ENCODE data around the gene CCNL2. TPM values are rescaled to one million over a fixed set of nuclear protein-coding genes. Genes with fewer than 3 reads are reported as not detected.
"Not testable (repeated sequence)": the region's sequence is repeated elsewhere in the genome, so short reads cannot be mapped to it uniquely, and the experiment has no call there.

CCNL2 gene
- total RNA-seq, 2 experiments from 2014 or later: 274 to 281 TPM

GRCh38 chr1:1406101-1406820 lies 7.1 kb upstream of the CCNL2 start:
- Histone ChIP-seq H3K9me3 (ENCODE audit: control insufficient read depth in 1 of 2, insufficient read depth in 1 of 2, low read length in 2 of 2) (no peaks in the 10 kb centered on the region), H3K36me3 (ENCODE audit: insufficient read depth, low read length) (peaks cover 46% of the 10 kb centered on the region), H3K4me1 (ENCODE audit: insufficient read depth, low read length) (peaks cover 50% of the 10 kb centered on the region), H3K27ac (ENCODE audit: low read depth in 1 of 2, low read length in 2 of 2) (peak overlapping the region; percentile 80 to 88), H3K4me3 (ENCODE audit: low read length) (peak overlapping the region; percentile 92), H3K27me3 (ENCODE audit: control insufficient read depth in 1 of 2, insufficient read depth in 2 of 2, low read length in 2 of 2) (no peaks in the 10 kb centered on the region)
- Mint-ChIP-seq H3K9me3 (no peaks in the 10 kb centered on the region), H3K27ac (peak overlapping the region; percentile 91), H3K36me3 (ENCODE audit: low read depth) (peaks cover 51% of the 10 kb centered on the region), H3K4me1 (ENCODE audit: low read depth) (peaks cover 39% of the 10 kb centered on the region), H3K4me3 (peak overlapping the region; percentile 94), H3K27me3 (no peaks in the 10 kb centered on the region)
- ATAC-seq (ENCODE audit: poor library complexity): no peak
- intact Hi-C loops (cut with DNase I, micrococcal nuclease): loop anchor here in 1 of 2 experiments (2.0 kb wide), 2 partner anchors 31 to 289 kb away; partner anchors contain the start of genes AURKAIP1 and C1orf159
- CTCF ChIA-PET: interaction anchor here (2.4 kb wide), 1 partner anchor 31 kb away, joined by 7 read pairs; the partner anchor contains the start of gene AURKAIP1
- POLR2A ChIA-PET: interaction anchor here (0.6 to 5.3 kb wide), 4 partner anchors 31 to 392 kb away, joined by 3 to 39 read pairs (median 7); partner anchors contain the start of genes AURKAIP1 and MIB2
- peak in 1 of 14 experiments; percentile 46 for DNase-seq
- TF ChIP-seq CTCF (IDR thresholded peaks at IDR 0.05): no peak

- Mint-ChIP-seq H3K9me3 (no peaks in the 10 kb centered on the region), H3K4me1 (ENCODE audit: low read depth) (peaks cover 50% of the 10 kb centered on the region), H3K4me3 (peak overlapping the region; percentile 94), H3K27me3 (no peaks in the 10 kb centered on the region), H3K36me3 (ENCODE audit: low read depth) (peaks cover 68% of the 10 kb centered on the region), H3K27ac (peak overlapping the region; percentile 78)
- Histone ChIP-seq H3K9me3 (ENCODE audit: control insufficient read depth in 1 of 2, insufficient read depth in 1 of 2, low read length in 2 of 2) (no peaks in the 10 kb centered on the region), H3K4me3 (ENCODE audit: low read length) (no peak overlapping the region), H3K27ac (ENCODE audit: low read depth in 1 of 2, low read length in 2 of 2) (no peak overlapping the region), H3K36me3 (ENCODE audit: insufficient read depth, low read length) (peaks cover 56% of the 10 kb centered on the region), H3K27me3 (ENCODE audit: control insufficient read depth in 1 of 2, insufficient read depth in 2 of 2, low read length in 2 of 2) (no peaks in the 10 kb centered on the region), H3K4me1 (ENCODE audit: insufficient read depth, low read length) (peaks cover 61% of the 10 kb centered on the region)
- no peak for TF ChIP-seq CTCF (IDR thresholded peaks at IDR 0.05)
- DNase-seq (no peak), ATAC-seq (ENCODE audit: poor library complexity) (no peak)
- ChIA-PET POLR2A (no interaction called here), CTCF (interaction anchor here (0.7 to 1.4 kb wide), 2 partner anchors 13 to 101 kb away, joined by 3 read pairs; no protein-coding TSS in a partner anchor)
- intact Hi-C loops (cut with DNase I, micrococcal nuclease): no loop called here
Measured at GRCh38 chr1:1403653-1404052, 4.5 kb upstream of the CCNL2 start.

GRCh38 chr1:1402901-1403392 lies 3.8 kb upstream of the CCNL2 start:
- Mint-ChIP-seq H3K36me3 (ENCODE audit: low read depth) (peaks cover 74% of the 10 kb centered on the region), H3K4me1 (ENCODE audit: low read depth) (peaks cover 50% of the 10 kb centered on the region), H3K27ac (peak overlapping the region; percentile 86), H3K4me3 (peak overlapping the region; percentile 94)
- peaks cover 62% of the 10 kb centered on the region for H3K4me1 ChIP-seq (ENCODE audit: insufficient read depth, low read length)
- H3K4me3 ChIP-seq (ENCODE audit: low read length); H3K9me3 Mint-ChIP-seq; H3K27me3 Mint-ChIP-seq; H3K9me3 ChIP-seq (ENCODE audit: control insufficient read depth in 1 of 2, insufficient read depth in 1 of 2, low read length in 2 of 2); DNase-seq; H3K27ac ChIP-seq (ENCODE audit: low read depth in 1 of 2, low read length in 2 of 2); ATAC-seq (ENCODE audit: poor library complexity); intact Hi-C loops (cut with DNase I, micrococcal nuclease); H3K27me3 ChIP-seq (ENCODE audit: control insufficient read depth in 1 of 2, insufficient read depth in 2 of 2, low read length in 2 of 2): not testable (repeated sequence)
- CTCF ChIA-PET: interaction anchor here (0.7 kb wide), 1 partner anchor 12 kb away, joined by 3 read pairs; no protein-coding TSS in a partner anchor
- peaks cover 58% of the 10 kb centered on the region for H3K36me3 ChIP-seq (ENCODE audit: insufficient read depth, low read length)
- POLR2A ChIA-PET: interaction anchor here (0.6 to 2.1 kb wide), 2 partner anchors 28 to 801 kb away, joined by 3 to 9 read pairs; partner anchors contain the start of gene AURKAIP1

Measured in CD4-positive, alpha-beta T cell (primary cell).